ENCODE measurements around the gene ABLIM1.

DNA sequence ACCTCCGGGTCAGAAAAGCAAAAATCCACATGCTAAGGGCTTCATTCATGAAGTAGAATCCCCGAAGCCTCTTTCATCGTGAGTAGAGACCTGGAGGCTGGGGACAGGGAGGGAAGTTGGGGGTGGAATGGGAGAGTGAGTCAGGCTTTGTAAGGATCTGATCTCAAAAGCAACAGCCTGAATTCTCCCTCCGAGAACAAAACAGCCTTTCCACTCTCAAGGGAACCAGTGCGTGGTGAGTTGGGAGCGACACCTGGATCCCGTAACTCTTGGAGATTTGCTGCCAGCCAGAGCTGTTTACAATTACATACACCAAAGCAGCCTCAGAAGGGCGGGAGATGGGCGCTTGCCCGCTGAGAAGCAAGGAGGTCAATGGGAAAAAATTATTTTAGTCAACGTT is 264.6 kb downstream of the ABLIM1 start:
- TF ChIP-seq, protein P1, sequence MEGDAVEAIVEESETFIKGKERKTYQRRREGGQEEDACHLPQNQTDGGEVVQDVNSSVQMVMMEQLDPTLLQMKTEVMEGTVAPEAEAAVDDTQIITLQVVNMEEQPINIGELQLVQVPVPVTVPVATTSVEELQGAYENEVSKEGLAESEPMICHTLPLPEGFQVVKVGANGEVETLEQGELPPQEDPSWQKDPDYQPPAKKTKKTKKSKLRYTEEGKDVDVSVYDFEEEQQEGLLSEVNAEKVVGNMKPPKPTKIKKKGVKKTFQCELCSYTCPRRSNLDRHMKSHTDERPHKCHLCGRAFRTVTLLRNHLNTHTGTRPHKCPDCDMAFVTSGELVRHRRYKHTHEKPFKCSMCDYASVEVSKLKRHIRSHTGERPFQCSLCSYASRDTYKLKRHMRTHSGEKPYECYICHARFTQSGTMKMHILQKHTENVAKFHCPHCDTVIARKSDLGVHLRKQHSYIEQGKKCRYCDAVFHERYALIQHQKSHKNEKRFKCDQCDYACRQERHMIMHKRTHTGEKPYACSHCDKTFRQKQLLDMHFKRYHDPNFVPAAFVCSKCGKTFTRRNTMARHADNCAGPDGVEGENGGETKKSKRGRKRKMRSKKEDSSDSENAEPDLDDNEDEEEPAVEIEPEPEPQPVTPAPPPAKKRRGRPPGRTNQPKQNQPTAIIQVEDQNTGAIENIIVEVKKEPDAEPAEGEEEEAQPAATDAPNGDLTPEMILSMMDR (IDR thresholded peaks at IDR 0.05): no peak
- no peak for TF ChIP-seq POLR2A (IDR thresholded peaks at IDR 0.05)
